ENCODE measurements around the gene CROCC2. TPM values are rescaled to one million over a fixed set of nuclear protein-coding genes. Genes with fewer than 3 reads are reported as not detected.

Gene CROCC2
- total RNA-seq, 1 experiment from 2014 or later = not detected

DNA sequence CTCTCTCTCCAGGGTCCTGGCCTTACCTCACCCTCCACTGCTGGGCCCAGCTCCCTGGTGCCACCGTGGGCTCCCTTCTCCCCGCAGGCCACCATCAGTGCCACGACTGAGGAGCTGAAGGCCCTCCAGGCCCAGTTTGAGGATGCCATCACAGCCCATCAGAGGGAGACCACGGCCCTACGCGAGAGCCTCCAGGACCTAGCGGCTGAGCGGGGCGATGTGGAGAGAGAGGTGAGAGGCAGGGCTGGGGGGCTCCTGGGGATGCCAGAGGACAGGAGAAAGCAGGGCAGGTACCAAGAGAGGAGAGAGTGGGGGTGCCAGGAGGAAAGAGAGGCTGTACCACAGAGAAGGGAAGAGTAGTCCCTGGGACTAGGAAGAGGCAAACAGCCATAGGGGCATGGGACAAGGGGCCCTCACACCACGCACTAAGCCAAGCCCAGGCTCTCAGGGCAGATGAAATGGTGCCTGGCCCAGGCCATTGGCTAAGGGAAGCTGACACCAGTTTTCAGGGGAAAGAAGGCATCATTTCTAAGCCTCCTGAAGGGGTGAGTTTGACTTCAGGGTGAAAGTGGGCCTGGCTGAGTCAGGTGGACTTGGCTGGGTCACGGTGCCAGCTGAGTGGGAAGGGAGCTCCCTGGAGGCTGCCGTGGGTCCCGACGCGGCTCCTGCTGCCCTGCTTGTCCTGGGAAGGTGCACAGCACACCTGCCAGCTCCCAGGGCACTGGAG, 53.2 kb downstream of the CROCC2 start:
- ChIA-PET CTCF (no interaction called here), RAD21 (ENCODE audit: low non-redundant PET in 1 of 2, low total read pairs in 2 of 2, uncharacterized antibody in 2 of 2, unreplicated experiment in 2 of 2) (no interaction called here), POLR2A (no interaction called here)
- no peaks in the 10 kb centered on the region for H3K9me2 ChIP-seq (ENCODE audit: insufficient read depth)
- no peak for TF ChIP-seq SIN3A (IDR thresholded peaks at IDR 0.05; ENCODE audit: low read depth)
- TF ChIP-seq, protein P1, sequence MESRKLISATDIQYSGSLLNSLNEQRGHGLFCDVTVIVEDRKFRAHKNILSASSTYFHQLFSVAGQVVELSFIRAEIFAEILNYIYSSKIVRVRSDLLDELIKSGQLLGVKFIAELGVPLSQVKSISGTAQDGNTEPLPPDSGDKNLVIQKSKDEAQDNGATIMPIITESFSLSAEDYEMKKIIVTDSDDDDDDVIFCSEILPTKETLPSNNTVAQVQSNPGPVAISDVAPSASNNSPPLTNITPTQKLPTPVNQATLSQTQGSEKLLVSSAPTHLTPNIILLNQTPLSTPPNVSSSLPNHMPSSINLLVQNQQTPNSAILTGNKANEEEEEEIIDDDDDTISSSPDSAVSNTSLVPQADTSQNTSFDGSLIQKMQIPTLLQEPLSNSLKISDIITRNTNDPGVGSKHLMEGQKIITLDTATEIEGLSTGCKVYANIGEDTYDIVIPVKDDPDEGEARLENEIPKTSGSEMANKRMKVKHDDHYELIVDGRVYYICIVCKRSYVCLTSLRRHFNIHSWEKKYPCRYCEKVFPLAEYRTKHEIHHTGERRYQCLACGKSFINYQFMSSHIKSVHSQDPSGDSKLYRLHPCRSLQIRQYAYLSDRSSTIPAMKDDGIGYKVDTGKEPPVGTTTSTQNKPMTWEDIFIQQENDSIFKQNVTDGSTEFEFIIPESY (IDR thresholded peaks at IDR 0.05; ENCODE audit: extremely low read depth, insufficient replicate concordance, low read length) = no peak
- TF ChIP-seq TCF7L2 (IDR thresholded peaks at IDR 0.05; ENCODE audit: borderline replicate concordance, extremely low read depth, insufficient read depth, insufficient read length) = no peak
- TF ChIP-seq CTCF (IDR thresholded peaks at IDR 0.05 in 2 of 3, conservative IDR thresholded peaks at IDR 0.05 in 1 of 3; ENCODE audit: borderline replicate concordance in 1 of 3, insufficient read depth in 1 of 3, low read depth in 2 of 3, low read length in 2 of 3) = no peak
- no peak for TF ChIP-seq EGR1 (IDR thresholded peaks at IDR 0.05; ENCODE audit: low read depth)
- H3K79me2 ChIP-seq (ENCODE audit: insufficient read depth, low read length) = no peaks in the 10 kb centered on the region
- H3K4me2 ChIP-seq (ENCODE audit: low read length) = no peak overlapping the region
- ATAC-seq = no peak
- H3K27ac ChIP-seq (ENCODE audit: low read depth, low read length) = no peak overlapping the region
- H3K36me3 ChIP-seq (ENCODE audit: control insufficient read depth in 1 of 2, insufficient read depth in 2 of 2, low read length in 2 of 2) = no peaks in the 10 kb centered on the region
- DNase-seq (ENCODE audit: low read depth, low spot score) = no peak
- intact Hi-C loops (cut with micrococcal nuclease) = no loop called here
- H4K20me1 ChIP-seq (ENCODE audit: insufficient read depth) = no peaks in the 10 kb centered on the region
- H3K4me3 ChIP-seq (replicated peaks in 1 of 2; ENCODE audit: low read depth in 1 of 2, low read length in 2 of 2) = no peak overlapping the region
- H3K9ac ChIP-seq (ENCODE audit: low read length) = no peak overlapping the region
- no TSS peak for BruUV-seq (replicated peaks)
- peaks cover 6% of the 10 kb centered on the region for H3K27me3 ChIP-seq (ENCODE audit: insufficient read depth, low read length)
- no peaks in the 10 kb centered on the region for H3K9me3 ChIP-seq (ENCODE audit: control insufficient read depth in 1 of 2, insufficient read depth in 1 of 2, low read depth in 1 of 2, low read length in 2 of 2)
- no peaks in the 10 kb centered on the region for H3K4me1 ChIP-seq (ENCODE audit: control insufficient read depth in 1 of 2, insufficient read depth in 2 of 2, low read length in 2 of 2)
- no peak overlapping the region for H2AFZ ChIP-seq (ENCODE audit: low read depth, low read length, poor library complexity, severe bottlenecking)
